ENCODE data around the gene MYB. TPM values are rescaled to one million over a fixed set of nuclear protein-coding genes. Genes with fewer than 3 reads are reported as not detected.

MYB gene
- total RNA-seq, 2 donors from 2014 or later = 5.3 to 5.4 TPM

DNA sequence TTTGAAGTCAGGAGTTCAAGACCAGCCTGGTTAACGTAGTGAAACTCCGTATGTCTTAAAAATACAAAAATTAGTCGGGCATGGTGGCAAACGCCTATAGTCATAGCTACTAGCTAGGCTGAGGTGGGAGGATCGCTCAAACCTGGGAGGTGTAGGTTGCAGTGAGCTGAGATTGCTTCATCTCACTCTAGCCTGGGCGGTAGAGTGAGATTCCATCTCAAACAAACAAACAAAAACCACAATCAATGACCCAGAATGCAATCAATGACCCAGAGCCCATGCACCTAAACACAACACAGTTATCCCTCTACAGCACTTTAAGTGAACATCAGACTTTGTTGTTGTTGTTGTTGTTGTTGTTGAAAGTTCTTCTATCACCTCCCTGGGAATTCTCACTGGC, 77.9 kb downstream of the MYB start:
- H3K27ac ChIP-seq (ENCODE audit: low read depth, low read length) = no peak overlapping the region
- Mint-ChIP-seq H3K4me3 (no peak overlapping the region), H3K4me1 (peaks cover 32% of the 10 kb centered on the region), H3K9me3 (no peaks in the 10 kb centered on the region), H3K36me3 (ENCODE audit: low read depth) (no peaks in the 10 kb centered on the region), H3K27me3 (ENCODE audit: insufficient read depth) (no peaks in the 10 kb centered on the region), H3K27ac (peak overlapping the region; percentile 8)
- no peak overlapping the region for H3K9ac ChIP-seq (ENCODE audit: extremely low read depth, low read length, poor library complexity, severe bottlenecking)
- no peak overlapping the region for H3K4me3 ChIP-seq (ENCODE audit: low read length)
- DNase-seq = no peak
- no peaks in the 10 kb centered on the region for H3K36me3 ChIP-seq (ENCODE audit: control insufficient read depth, insufficient read depth, low read length)
- H3K4me1 ChIP-seq (ENCODE audit: control insufficient read depth, insufficient read depth, low read length) = peaks cover 3% of the 10 kb centered on the region
- TF ChIP-seq, protein P1, sequence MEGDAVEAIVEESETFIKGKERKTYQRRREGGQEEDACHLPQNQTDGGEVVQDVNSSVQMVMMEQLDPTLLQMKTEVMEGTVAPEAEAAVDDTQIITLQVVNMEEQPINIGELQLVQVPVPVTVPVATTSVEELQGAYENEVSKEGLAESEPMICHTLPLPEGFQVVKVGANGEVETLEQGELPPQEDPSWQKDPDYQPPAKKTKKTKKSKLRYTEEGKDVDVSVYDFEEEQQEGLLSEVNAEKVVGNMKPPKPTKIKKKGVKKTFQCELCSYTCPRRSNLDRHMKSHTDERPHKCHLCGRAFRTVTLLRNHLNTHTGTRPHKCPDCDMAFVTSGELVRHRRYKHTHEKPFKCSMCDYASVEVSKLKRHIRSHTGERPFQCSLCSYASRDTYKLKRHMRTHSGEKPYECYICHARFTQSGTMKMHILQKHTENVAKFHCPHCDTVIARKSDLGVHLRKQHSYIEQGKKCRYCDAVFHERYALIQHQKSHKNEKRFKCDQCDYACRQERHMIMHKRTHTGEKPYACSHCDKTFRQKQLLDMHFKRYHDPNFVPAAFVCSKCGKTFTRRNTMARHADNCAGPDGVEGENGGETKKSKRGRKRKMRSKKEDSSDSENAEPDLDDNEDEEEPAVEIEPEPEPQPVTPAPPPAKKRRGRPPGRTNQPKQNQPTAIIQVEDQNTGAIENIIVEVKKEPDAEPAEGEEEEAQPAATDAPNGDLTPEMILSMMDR (conservative IDR thresholded peaks at IDR 0.05) = no peak
- peaks cover 8% of the 10 kb centered on the region for H3K27me3 ChIP-seq (ENCODE audit: control insufficient read depth, insufficient read depth, low read length, poor library complexity, severe bottlenecking)
- 91 to 94% methylated on average over 3 to 6 of the region's 6 CpGs for WGBS, 2 experiments (ENCODE audit: insufficient coverage in 1 of 2, insufficient read length in 1 of 2)
- H3K9me3 ChIP-seq (ENCODE audit: control insufficient read depth, low read length) = no peaks in the 10 kb centered on the region

DNA sequence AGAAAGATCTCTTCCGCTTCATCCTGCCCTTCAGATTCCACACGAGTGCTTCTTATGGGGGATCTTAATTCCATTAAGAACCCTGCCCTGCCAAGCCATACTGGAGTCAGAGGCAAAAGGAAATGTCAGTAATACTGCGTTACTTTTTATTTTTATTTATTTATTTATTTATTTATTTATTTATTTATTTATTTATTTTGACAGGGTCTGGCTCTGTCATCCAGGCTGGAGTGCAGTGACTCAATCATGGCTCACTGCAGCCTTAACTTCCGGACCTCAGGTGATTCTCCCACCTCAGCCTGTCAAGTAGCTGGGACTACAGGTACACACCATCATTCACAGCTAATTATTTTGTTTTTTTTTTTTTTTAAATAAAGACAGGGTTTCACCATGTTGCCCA, 79.5 kb downstream of the MYB start:
- H3K9ac ChIP-seq (ENCODE audit: extremely low read depth, low read length, poor library complexity, severe bottlenecking) = no peak overlapping the region
- H3K36me3 ChIP-seq (ENCODE audit: control insufficient read depth, insufficient read depth, low read length) = no peaks in the 10 kb centered on the region
- H3K9me3 Mint-ChIP-seq = peaks cover 3% of the 10 kb centered on the region
- H3K27ac Mint-ChIP-seq = no peak overlapping the region
- no peak for DNase-seq
- peaks cover 32% of the 10 kb centered on the region for H3K4me1 Mint-ChIP-seq
- H3K36me3 Mint-ChIP-seq (ENCODE audit: low read depth) = no peaks in the 10 kb centered on the region
- H3K27me3 Mint-ChIP-seq (ENCODE audit: insufficient read depth) = no peaks in the 10 kb centered on the region
- WGBS, 2 experiments (ENCODE audit: insufficient coverage in 1 of 2, insufficient read length in 1 of 2) = 87 to 100% methylated on average over 2 to 3 of the region's 4 CpGs
- H3K4me3 ChIP-seq (ENCODE audit: low read length) = no peak overlapping the region
- no peak overlapping the region for H3K4me3 Mint-ChIP-seq
- H3K4me1 ChIP-seq (ENCODE audit: control insufficient read depth, insufficient read depth, low read length) = peaks cover 3% of the 10 kb centered on the region
- H3K27me3 ChIP-seq (ENCODE audit: control insufficient read depth, insufficient read depth, low read length, poor library complexity, severe bottlenecking) = no peaks in the 10 kb centered on the region
- TF ChIP-seq, protein P1 (conservative IDR thresholded peaks at IDR 0.05) = no peak
- H3K9me3 ChIP-seq (ENCODE audit: control insufficient read depth, low read length) = peaks cover 2% of the 10 kb centered on the region
- no peak overlapping the region for H3K27ac ChIP-seq (ENCODE audit: low read depth, low read length)

DNA sequence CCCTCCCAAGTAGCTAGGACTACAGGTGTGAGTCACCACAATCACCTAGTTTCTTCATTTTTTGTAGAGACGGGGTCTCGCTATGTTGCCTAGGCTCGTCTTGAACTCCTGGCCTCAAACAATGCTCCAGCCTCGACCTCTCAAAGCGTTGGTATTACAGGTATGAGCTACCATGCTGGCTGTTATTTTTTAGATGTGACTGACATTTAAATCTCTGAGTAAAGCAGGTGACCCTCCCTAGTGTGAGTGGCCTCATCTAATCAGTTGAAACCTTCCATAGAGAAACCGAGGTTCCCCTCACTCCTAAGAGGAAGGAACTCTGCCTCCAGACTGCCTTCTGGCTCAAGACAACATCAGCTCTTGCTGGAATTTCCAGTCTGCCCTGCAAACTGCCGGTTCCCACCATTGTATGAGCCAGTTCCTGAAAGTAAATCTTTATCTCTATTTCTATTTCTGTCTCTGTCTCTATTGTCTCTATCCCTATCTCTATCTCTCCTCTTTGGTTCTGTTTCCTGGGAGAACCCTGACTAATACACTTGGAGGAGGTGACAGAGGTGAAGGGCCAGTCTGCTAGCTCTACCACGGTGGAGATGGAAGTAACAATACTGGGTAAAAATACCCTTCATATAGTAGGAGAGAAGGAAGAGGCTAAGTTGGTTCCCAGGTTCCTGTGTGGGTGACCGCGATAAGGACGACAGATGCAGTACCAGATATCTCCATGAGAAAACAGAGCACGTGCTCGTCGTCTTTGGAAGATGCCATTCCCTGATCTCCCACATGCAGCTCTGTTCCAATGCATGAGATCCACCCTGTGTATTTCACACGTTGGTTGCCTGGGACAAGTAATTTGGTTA, 81.0 kb downstream of the MYB start:
- no peak for DNase-seq
- 92 to 96% methylated on average over 13 to 15 of the region's 15 CpGs for WGBS, 2 experiments (ENCODE audit: insufficient coverage in 1 of 2, insufficient read length in 1 of 2)
- Mint-ChIP-seq H3K36me3 (ENCODE audit: low read depth) (no peaks in the 10 kb centered on the region), H3K27ac (no peak overlapping the region), H3K4me3 (no peak overlapping the region), H3K27me3 (ENCODE audit: insufficient read depth) (no peaks in the 10 kb centered on the region), H3K9me3 (peaks cover 7% of the 10 kb centered on the region), H3K4me1 (peaks cover 29% of the 10 kb centered on the region)
- TF ChIP-seq, protein P1 (conservative IDR thresholded peaks at IDR 0.05) = peak; percentile 46
- no peak overlapping the region for H3K27ac ChIP-seq (ENCODE audit: low read depth, low read length)
- H3K36me3 ChIP-seq (ENCODE audit: control insufficient read depth, insufficient read depth, low read length) = no peaks in the 10 kb centered on the region
- H3K4me3 ChIP-seq (ENCODE audit: low read length) = no peak overlapping the region
- H3K9me3 ChIP-seq (ENCODE audit: control insufficient read depth, low read length) = peaks cover 5% of the 10 kb centered on the region
- peaks cover 3% of the 10 kb centered on the region for H3K4me1 ChIP-seq (ENCODE audit: control insufficient read depth, insufficient read depth, low read length)
- H3K27me3 ChIP-seq (ENCODE audit: control insufficient read depth, insufficient read depth, low read length, poor library complexity, severe bottlenecking) = no peaks in the 10 kb centered on the region
- no peak overlapping the region for H3K9ac ChIP-seq (ENCODE audit: extremely low read depth, low read length, poor library complexity, severe bottlenecking)

Data from endodermal cell (in vitro differentiated cells).